ENCODE measurements around the gene AIRE.

DNA sequence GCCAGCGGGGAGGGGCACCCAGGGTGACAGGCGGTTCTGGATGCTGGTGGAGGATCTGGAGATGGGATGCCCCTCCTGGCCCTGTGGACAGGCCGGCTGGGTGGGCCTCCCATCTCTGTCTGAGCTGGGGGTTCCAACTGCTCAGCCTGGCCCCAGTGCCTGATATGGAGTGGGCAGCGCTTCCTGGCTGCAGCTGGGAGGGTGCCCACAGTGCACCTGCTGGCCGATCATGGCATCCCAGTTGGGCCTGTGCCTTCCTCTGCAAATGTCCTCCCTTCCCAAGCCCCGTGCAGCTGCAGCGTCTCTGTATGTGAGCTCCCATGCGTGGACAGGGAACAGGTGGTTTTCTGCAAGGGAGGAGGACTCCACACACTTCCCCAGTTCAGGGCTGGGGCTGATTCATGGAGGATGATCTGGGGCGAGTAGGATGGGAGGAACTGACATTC is 16.3 kb downstream of the AIRE start:
- TF ChIP-seq CTCF (IDR thresholded peaks at IDR 0.05) (peak in 1 of 7 experiments; percentile 13), EP300 (IDR thresholded peaks at IDR 0.05) (no peak), POLR2AphosphoS5 (IDR thresholded peaks at IDR 0.05) (no peak)
